Stromal cell of bone marrow (primary cell): ENCODE data around the gene SLC38A9.

ENCODE experiments used
- DNase-seq: peaks from one replicate; pipeline ENCODE4 v3.0.0-alpha.2; 2012; ENCODE audit warnings: low read depth

The SLC38A9 gene

GRCh38 chr5:55609413-55609812, 102.7 kb downstream of the SLC38A9 start:
- no peak for DNase-seq

- DNase-seq, result no peak
These were observed 103.4 kb downstream of the SLC38A9 start for GRCh38 chr5:55608595-55609349.

- peak; percentile 30 for DNase-seq
These were observed 104.8 kb downstream of the SLC38A9 start for GRCh38 chr5:55607309-55607708.

- DNase-seq, result peak; percentile 33
These were observed 107.5 kb downstream of the SLC38A9 start for GRCh38 chr5:55604611-55605067.

GRCh38 chr5:55603922-55604321, 108.2 kb downstream of the SLC38A9 start:
- peak; percentile 40 for DNase-seq

- no peak for DNase-seq
These were observed 110.5 kb downstream of the SLC38A9 start for GRCh38 chr5:55601628-55602027.

- peak; percentile 81 for DNase-seq
These were observed 110.9 kb downstream of the SLC38A9 start for GRCh38 chr5:55601204-55601618.

GRCh38 chr5:55600497-55601203, 111.5 kb downstream of the SLC38A9 start:
- DNase-seq, result no peak

GRCh38 chr5:55600086-55600485, 112.0 kb downstream of the SLC38A9 start:
- DNase-seq, result no peak

- no peak for DNase-seq
These were observed 112.7 kb downstream of the SLC38A9 start for GRCh38 chr5:55599148-55600050.

- DNase-seq, result peak; percentile 94
These were observed 114.8 kb downstream of the SLC38A9 start for GRCh38 chr5:55597014-55597981.

GRCh38 chr5:55594671-55595070, 117.5 kb downstream of the SLC38A9 start:
- DNase-seq, result no peak

GRCh38 chr5:55593115-55593472, 119.0 kb downstream of the SLC38A9 start:
- no peak for DNase-seq

GRCh38 chr5:55592388-55593114, 119.6 kb downstream of the SLC38A9 start:
- DNase-seq, result no peak

GRCh38 chr5:55591686-55592085, 120.4 kb downstream of the SLC38A9 start:
- no peak for DNase-seq

- no peak for DNase-seq
These were observed 126.9 kb downstream of the SLC38A9 start for GRCh38 chr5:55585206-55585610.

GRCh38 chr5:55584398-55585205, 127.5 kb downstream of the SLC38A9 start:
- no peak for DNase-seq

- DNase-seq, result no peak
These were observed 128.5 kb downstream of the SLC38A9 start for GRCh38 chr5:55583578-55583977.

- no peak for DNase-seq
These were observed 129.9 kb downstream of the SLC38A9 start for GRCh38 chr5:55582256-55582655.

- DNase-seq, result no peak
These were observed 132.1 kb downstream of the SLC38A9 start for GRCh38 chr5:55580042-55580441.
